Lower leg skin (tissue), 3 donors: ENCODE data around the gene MICALL2.

Experiments
- CTCF ChIP-seq, 3 donors: fragments of 450-650 bp; IDR thresholded peaks; one replicate each; pipeline ENCODE4 v1.5.1; 2016; ENCODE audit warnings: antibody characterized with exemption in 3 of 3, mild to moderate bottlenecking in 3 of 3, moderate library complexity in 2 of 3
- POLR2A ChIP-seq, 2 donors: fragments of 450-650 bp; IDR thresholded peaks; one replicate each; pipeline ENCODE4 v1.6.1; 2016 to 2017; ENCODE audit warnings: antibody characterized with exemption in 2 of 2, mild to moderate bottlenecking in 1 of 2, moderate library complexity in 1 of 2

GRCh38 chr7:1410992-1411391, 48.3 kb downstream of the MICALL2 start:
- TF ChIP-seq CTCF (IDR thresholded peaks at IDR 0.05) (no peak), POLR2A (IDR thresholded peaks at IDR 0.05) (no peak)
